ENCODE measurements around the gene RBM20.
"Not testable (repeated sequence)": the region's sequence is repeated elsewhere in the genome, so short reads cannot be mapped to it uniquely, and the experiment has no call there.

RBM20 gene

DNA sequence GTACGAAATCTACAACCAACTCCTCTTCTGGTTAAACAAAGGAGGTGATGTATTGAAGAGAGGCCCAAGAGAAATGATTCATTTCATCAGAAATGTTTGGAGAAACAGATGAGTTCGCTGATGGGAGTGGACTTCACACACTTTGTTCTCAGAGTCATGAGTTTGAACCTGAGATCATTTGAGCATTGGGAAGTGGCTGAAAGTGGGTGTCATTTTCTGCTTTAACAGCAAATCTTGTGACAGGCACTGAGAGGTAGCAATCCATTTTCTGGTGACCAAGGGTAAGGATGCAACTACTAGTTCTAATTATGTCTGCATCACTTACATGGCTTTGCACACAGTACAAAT lies 51.4 kb downstream of the RBM20 start:
- in situ Hi-C loops (cut with HindIII; ENCODE audit: low pct_unique_long_range_greater_than_20kb, low sequenced_read_pairs): no loop called here
- no peak for TF ChIP-seq JUND (IDR thresholded peaks at IDR 0.05; ENCODE audit: low read depth)
- DNase-seq (ENCODE audit: low read depth in 1 of 2, low spot score in 1 of 2): no peak

GRCh38 chr10:110696436-110696835 lies 52.3 kb downstream of the RBM20 start:
- in situ Hi-C loops (cut with HindIII; ENCODE audit: low pct_unique_long_range_greater_than_20kb, low sequenced_read_pairs): no loop called here
- no peak for TF ChIP-seq JUND (IDR thresholded peaks at IDR 0.05; ENCODE audit: low read depth)
- no peak for DNase-seq (ENCODE audit: low read depth in 1 of 2, low spot score in 1 of 2)

GRCh38 chr10:110698340-110698739 lies 54.2 kb downstream of the RBM20 start:
- in situ Hi-C loops (cut with HindIII; ENCODE audit: low pct_unique_long_range_greater_than_20kb, low sequenced_read_pairs): no loop called here
- DNase-seq (ENCODE audit: low read depth in 1 of 2, low spot score in 1 of 2): no peak
- TF ChIP-seq JUND (IDR thresholded peaks at IDR 0.05; ENCODE audit: low read depth): no peak

DNA sequence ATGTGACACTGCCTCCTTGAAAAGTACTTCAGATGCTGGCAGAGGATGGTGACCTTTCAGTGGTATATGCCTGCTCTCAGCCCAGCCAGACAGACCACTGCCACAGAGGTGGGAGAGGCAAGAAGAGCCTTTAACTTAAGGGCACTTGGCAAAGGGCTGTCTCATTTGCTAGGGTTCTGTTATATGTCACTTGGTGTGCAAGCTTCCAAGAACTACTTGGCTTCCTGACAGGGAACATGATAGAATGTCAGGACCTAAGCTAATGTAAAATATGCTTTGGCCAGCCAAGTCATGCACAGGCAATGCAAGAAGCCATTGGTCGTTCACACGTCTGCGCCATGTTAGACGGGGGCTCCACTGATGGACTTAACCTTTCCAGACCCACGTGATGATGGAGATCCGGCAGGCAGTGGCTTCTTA lies 54.7 kb downstream of the RBM20 start:
- TF ChIP-seq JUND (IDR thresholded peaks at IDR 0.05; ENCODE audit: low read depth): no peak
- in situ Hi-C loops (cut with HindIII; ENCODE audit: low pct_unique_long_range_greater_than_20kb, low sequenced_read_pairs): no loop called here

GRCh38 chr10:110699859-110700468 lies 55.8 kb downstream of the RBM20 start:
- DNase-seq (ENCODE audit: low read depth in 1 of 2, low spot score in 1 of 2): no peak
- in situ Hi-C loops (cut with HindIII; ENCODE audit: low pct_unique_long_range_greater_than_20kb, low sequenced_read_pairs): no loop called here
- no peak for TF ChIP-seq JUND (IDR thresholded peaks at IDR 0.05; ENCODE audit: low read depth)

More for the DNA sequence above, 54.7 kb downstream of the RBM20 start:
- no peak for DNase-seq (ENCODE audit: low read depth in 1 of 2, low spot score in 1 of 2)

GRCh38 chr10:110700947-110701616 lies 56.9 kb downstream of the RBM20 start:
- in situ Hi-C loops (cut with HindIII; ENCODE audit: low pct_unique_long_range_greater_than_20kb, low sequenced_read_pairs): no loop called here
- no peak for TF ChIP-seq JUND (IDR thresholded peaks at IDR 0.05; ENCODE audit: low read depth)
- no peak for DNase-seq (ENCODE audit: low read depth in 1 of 2, low spot score in 1 of 2)

- no peak for TF ChIP-seq JUND (IDR thresholded peaks at IDR 0.05; ENCODE audit: low read depth)
- no peak for DNase-seq (ENCODE audit: low read depth in 1 of 2, low spot score in 1 of 2)
- in situ Hi-C loops (cut with HindIII; ENCODE audit: low pct_unique_long_range_greater_than_20kb, low sequenced_read_pairs): no loop called here
Measured at GRCh38 chr10:110701617-110701971, 57.5 kb downstream of the RBM20 start.

DNA sequence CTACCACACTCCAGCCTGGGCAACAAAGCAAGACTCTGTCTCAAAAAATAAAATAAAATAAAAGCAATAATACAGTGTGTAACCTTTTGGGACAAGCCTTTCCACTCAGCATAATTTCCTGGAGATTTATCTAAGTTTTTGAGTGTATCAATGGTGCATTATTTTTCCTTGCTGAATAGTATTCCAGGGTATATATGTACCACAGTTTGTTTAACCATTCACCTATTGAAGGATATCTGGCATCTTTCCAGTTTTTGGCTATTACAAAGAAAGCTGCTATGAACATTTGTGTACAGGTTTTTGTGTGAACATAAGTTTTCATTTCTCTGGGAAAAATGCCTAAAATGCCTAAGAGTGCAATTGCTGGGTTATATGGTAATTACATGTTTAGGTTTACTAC lies 59.9 kb downstream of the RBM20 start:
- in situ Hi-C loops (cut with HindIII; ENCODE audit: low pct_unique_long_range_greater_than_20kb, low sequenced_read_pairs): no loop called here
- DNase-seq (ENCODE audit: low read depth in 1 of 2, low spot score in 1 of 2): no peak
- no peak for TF ChIP-seq JUND (IDR thresholded peaks at IDR 0.05; ENCODE audit: low read depth)

- DNase-seq (ENCODE audit: low read depth in 1 of 2, low spot score in 1 of 2): no peak
- in situ Hi-C loops (cut with HindIII; ENCODE audit: low pct_unique_long_range_greater_than_20kb, low sequenced_read_pairs): no loop called here
- TF ChIP-seq JUND (IDR thresholded peaks at IDR 0.05; ENCODE audit: low read depth): no peak
Measured at GRCh38 chr10:110704906-110705476, 60.9 kb downstream of the RBM20 start.

DNA sequence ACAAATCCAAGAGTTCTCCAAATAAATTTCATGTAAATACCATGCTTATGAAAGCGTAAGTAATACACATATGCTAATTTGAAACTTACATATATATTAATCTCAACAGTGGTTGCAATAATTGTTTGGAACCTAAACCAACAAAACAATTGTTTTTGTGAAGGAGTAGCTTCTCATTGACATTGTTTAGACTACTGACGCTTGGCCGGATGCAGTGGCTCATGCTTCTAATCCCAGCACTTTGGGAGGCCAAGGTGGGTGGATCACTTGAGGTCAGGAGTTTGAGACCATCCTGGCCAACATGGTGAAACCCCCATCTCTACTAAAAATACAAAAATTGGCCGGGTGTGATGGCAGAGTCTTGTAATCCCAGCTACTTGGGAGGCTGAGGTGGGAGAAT lies 61.5 kb downstream of the RBM20 start:
- DNase-seq (ENCODE audit: low read depth in 1 of 2, low spot score in 1 of 2); in situ Hi-C loops (cut with HindIII; ENCODE audit: low pct_unique_long_range_greater_than_20kb, low sequenced_read_pairs): not testable (repeated sequence)

- in situ Hi-C loops (cut with HindIII; ENCODE audit: low pct_unique_long_range_greater_than_20kb, low sequenced_read_pairs): no loop called here
- no peak for DNase-seq (ENCODE audit: low read depth in 1 of 2, low spot score in 1 of 2)
- TF ChIP-seq JUND (IDR thresholded peaks at IDR 0.05; ENCODE audit: low read depth): no peak
Measured at GRCh38 chr10:110706690-110707098, 62.6 kb downstream of the RBM20 start.

DNA sequence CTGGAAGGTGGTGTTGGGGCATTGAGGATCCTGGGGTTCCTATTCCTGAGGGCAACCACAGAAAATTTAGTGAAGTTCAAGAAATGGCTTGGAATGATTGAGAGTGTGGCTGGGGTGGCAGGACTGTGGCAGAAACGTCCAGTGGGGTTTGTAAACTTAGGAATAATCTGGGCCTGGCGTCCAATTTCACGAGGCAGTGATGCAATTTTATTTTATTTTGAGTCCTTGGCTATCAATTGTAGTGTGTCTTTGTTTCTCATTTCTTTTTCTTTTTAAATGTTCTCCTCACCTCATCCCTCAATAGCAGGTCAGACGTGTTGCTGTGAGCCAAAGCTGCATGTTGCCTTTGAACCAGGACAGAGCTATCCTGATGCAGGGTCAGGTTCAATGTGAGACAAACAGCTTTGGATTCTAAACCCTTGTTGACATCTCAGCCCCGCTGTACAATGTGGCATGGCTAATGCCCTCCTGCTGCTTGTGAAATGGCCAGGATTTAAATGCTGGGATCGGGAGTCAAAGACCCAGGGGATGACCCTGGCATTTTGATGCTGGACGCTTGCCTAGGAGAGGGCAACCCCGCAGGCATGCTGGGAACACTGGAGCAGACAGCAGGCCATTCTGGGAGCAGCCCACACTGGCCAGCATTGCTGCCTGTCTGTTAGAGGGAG lies 64.8 kb downstream of the RBM20 start:
- DNase-seq (ENCODE audit: low read depth in 1 of 2, low spot score in 1 of 2): no peak
- no peak for TF ChIP-seq JUND (IDR thresholded peaks at IDR 0.05; ENCODE audit: low read depth)
- in situ Hi-C loops (cut with HindIII; ENCODE audit: low pct_unique_long_range_greater_than_20kb, low sequenced_read_pairs): no loop called here

- TF ChIP-seq JUND (IDR thresholded peaks at IDR 0.05; ENCODE audit: low read depth): no peak
- no peak for DNase-seq (ENCODE audit: low read depth in 1 of 2, low spot score in 1 of 2)
- in situ Hi-C loops (cut with HindIII; ENCODE audit: low pct_unique_long_range_greater_than_20kb, low sequenced_read_pairs): no loop called here
Measured at GRCh38 chr10:110709444-110709828, 65.3 kb downstream of the RBM20 start.
